Kasumi-1 (cell line): ENCODE measurements around the gene IRF2.
"Not testable (repeated sequence)": the region's sequence is repeated elsewhere in the genome, so short reads cannot be mapped to it uniquely, and the experiment has no call there.

Experiments used
- DNase-seq, 2 experiments: peaks; one replicate each; lab custom pipeline; 2025; lab: John Stamatoyannopoulos, UW

Gene IRF2

GRCh38 chr4:184389978-184390900 is 84.1 kb downstream of the IRF2 start:
- DNase-seq = no peak

DNA sequence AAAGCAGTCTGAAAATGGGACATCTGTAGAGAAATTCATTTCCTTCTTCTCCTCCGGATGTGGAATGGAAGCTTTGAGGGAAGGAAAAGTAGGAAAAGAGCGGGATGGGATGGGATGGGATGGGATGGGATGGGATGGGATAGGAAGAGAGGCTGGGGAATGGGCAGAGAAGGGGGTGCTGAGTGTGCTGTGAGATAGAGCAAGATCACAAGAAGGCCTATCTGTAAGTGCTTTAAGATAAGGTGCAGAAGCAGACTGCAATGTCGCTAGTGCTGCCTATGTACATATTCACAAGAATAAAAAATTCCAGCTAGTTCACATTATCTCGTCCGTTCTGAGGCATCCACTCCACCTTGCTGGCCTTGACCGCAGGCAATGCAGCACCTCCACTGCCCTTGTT is 86.2 kb downstream of the IRF2 start:
- DNase-seq = no peak

DNA sequence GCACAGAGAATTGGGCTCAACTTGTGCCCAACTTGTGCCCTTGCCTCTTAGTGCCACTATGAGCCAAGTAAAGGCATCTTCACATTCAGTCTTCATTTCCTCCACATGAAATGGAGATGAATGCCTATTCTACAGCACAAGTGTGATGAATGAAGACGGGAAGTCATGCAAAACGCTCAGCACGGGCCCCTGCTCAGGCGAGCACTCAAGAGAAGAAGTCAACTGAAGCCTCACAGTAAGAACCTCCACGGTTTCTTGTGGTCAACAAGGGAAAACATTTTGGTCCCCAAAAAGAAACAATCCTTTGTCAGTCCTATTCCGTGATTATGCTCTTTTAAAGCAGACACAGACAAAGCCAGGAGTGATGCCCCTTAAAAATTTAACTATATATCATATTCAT is 87.0 kb downstream of the IRF2 start:
- DNase-seq = peak; percentile 65 to 78

GRCh38 chr4:184386271-184386781 is 88.0 kb downstream of the IRF2 start:
- DNase-seq = no peak

GRCh38 chr4:184385705-184386141 is 88.6 kb downstream of the IRF2 start:
- peak; percentile 9 to 16 for DNase-seq

GRCh38 chr4:184384810-184385557 is 89.4 kb downstream of the IRF2 start:
- DNase-seq = no peak

DNA sequence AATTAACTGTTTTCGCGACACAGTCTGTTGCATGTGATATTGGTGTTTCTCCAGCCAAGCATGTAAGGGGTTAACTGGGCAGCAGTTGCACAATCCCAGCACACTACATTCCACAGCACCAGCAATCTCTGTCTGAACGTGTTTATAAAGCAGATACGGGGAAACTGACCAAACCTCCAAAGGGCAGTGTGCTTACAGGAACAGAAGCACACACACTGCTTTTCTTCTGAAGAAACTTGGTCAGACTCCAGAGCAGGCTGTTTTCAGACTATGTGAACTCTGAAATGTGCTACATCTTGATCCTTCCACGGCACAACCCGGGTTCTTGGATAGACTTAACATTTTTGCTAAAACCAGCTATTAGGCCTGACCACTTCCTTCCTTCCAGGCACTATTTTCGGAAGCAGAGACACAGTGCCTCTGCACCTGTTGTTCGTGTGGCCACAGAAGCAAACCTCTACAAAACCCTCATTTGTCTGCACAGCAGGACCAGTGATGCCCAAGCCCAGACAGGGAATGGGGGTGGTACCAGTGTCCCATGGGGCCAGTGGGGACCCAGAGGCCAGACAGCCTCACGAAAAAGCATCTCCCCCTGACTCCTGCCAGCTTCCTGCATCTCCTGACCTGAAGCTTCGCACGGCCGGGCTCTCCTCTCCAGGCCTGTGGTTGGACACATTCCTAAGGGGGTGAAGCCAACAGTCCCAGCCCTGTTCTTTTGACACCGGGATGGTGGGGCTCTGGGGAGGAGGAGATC is 90.1 kb downstream of the IRF2 start:
- peak; percentile 67 for DNase-seq

DNA sequence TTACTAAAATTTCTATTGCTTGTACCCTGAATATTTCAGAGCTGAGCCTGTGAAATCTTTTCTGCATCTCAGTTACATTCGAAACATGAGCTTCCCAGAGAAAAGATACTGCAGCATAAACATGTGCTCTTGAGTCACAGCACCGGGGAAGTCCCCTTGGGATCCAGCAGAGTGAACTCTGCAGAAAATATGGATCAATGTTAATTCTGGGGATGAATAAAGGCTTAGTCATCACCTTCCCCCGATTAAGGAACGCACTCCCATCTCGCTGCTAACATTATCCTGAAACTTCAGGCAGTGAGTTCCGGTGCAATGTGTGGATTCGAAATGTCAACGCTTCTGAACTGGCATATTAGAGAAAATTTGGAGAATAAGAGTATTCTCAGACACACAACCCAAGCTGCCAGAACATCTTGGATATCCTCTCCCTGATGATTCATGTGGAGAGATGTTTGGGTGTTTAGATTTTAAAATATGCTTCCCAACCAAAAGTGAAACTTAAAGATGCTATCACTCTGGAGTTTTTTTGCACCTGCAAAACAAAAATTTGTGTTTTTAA is 90.8 kb downstream of the IRF2 start:
- DNase-seq = no peak

GRCh38 chr4:184382189-184382846 is 92.0 kb downstream of the IRF2 start:
- DNase-seq = peak; percentile 34 to 51

DNA sequence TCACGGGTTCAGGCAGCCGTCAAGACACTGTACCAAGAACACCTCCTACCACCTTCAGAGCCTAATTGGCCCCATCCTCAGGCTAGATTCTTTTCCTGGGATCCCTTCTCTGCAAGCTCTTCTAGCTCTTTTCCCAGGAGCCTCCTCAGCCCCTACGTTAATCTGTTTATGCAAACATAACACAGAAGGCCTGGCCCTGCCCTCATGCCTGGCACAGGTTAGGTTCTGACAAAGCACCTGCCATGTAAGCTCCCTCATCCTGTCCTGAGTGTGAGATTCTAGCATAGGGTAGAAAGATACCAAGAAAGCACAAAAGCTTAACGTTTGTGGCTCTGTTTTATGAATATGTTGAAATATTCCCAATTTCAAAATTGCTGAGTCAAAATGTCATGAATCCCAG is 93.6 kb downstream of the IRF2 start:
- no peak for DNase-seq

GRCh38 chr4:184380214-184380613 is 94.1 kb downstream of the IRF2 start:
- DNase-seq = not testable (repeated sequence)

- DNase-seq = no peak
These were observed 97.4 kb downstream of the IRF2 start for GRCh38 chr4:184376923-184377322.

DNA sequence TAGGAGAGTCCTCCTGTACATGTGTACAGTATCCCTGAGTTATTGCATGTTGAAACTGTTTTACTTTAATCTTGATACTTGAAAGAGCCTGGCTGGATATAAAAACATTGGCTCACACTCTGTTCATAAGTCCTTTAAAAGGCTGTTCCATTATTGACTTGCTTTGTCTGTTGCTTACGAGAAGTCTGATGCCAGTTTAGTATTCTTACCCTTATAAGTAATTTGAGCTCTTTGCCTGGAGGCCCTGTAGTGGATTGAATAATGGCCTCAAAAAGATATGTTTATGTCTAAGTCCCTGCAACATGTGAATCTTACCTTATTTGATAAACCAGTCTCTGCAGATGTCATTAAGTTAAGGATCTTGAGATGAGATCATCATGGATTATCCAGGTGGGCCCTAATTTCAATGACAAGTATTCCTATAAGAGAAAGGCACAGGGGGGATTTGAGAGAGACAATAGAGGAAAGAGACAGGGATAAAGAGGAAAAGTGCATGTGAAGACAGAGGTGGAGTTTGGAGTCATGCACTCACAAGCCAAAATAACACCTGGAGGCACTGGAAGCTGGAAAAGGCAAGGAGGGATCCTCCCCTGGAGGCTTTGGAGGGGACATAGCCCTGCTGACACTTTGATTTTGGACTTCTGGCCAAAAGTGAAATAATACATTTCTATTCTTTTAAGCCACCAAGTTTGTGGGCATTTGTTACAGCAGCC is 98.1 kb downstream of the IRF2 start:
- DNase-seq = no peak

DNA sequence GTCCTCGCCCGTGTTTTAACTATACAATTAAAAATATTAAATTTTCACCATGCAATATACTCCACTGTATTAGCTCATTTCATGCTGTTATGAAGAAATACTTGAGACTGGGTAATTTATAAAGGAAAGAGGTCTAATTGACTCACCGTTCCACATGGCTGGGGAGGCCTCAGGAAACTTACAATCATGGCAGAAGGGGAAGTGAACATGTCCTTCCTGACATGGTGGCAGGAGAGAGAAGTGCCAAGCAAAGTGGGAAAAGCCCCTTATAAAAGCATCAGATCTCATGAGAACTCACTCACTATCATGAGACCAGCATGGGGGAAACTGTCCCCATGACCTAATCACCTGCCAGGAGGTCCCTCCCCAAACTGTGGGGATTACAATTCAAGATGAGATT is 98.7 kb downstream of the IRF2 start:
- not testable (repeated sequence) for DNase-seq

- DNase-seq = no peak
These were observed 99.3 kb downstream of the IRF2 start for GRCh38 chr4:184375027-184375426.

DNA sequence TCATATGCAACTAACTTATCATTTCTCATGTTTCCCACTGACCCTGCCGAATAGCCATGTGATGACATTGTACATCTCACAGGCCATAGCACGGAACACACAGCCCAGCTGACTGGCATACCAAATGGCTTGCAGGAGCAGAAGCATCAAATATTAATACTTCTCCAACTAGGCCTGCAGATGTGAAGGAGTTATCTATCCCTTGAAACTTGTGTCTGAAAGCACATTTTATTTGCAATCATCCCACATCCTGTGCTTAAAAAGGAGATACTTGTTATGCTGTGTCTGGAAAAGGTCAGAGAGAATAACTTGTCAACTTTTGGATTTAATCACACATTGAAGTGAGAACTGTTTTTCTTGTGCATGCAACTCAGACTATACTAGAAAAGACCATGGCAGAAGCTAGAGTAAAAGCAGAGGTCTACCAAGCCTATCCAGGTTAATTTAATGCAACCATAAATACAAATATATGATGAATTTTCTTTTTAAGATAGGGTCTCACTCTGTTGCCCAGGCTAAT is 100.4 kb downstream of the IRF2 start:
- no peak for DNase-seq

- DNase-seq = no peak
These were observed 103.0 kb downstream of the IRF2 start for GRCh38 chr4:184371390-184371787.

- DNase-seq = peak; percentile 30 to 31
These were observed 103.5 kb downstream of the IRF2 start for GRCh38 chr4:184370711-184371389.

DNA sequence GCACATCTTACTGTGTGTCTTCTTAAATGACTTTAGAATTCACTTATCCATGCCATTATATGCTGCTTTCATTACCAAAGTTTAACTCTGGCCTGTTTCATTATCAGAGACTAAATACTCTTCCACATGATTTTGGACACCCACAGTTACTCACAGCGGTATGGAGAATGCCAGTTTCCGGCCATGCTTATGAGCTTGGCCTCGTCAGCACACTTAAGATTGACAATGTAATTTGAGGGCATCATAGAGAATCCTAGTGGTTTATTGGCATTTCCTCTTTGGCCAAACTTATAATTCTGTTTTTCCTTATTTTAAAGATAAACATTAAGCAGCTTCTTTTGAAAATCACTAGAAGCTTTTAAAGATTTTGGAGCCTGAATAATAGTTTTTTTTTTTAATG is 104.5 kb downstream of the IRF2 start:
- DNase-seq = no peak

DNA sequence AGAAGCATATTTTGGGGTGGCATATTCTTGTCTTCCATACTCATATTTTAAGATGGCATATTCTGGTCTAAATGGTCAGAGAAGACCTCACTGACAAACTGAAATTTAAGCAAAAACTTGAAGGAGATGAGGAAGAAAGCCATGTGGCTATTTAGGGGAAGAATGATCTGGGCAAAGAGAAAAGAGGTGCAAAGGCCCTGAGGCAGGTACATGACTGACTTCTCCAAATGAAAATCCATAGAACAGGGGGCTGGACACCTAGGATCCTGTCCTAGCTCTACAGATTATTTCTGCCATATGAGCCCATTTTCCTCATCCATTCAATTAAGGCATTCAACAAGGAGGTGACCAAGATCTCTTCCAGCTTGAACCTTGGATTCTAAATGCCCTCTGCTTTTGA is 105.6 kb downstream of the IRF2 start:
- DNase-seq = no peak
